ENCODE measurements around the gene C3orf20.

GRCh38 chr3:14698601-14699244 is 23.8 kb downstream of the C3orf20 start:
- TF ChIP-seq CTCF (IDR thresholded peaks at IDR 0.05; ENCODE audit: poor library complexity, severe bottlenecking) (no peak), EZH2 (IDR thresholded peaks at IDR 0.05; ENCODE audit: borderline replicate concordance, insufficient read depth, low read length, poor library complexity, severe bottlenecking) (no peak), RAD21 (conservative IDR thresholded peaks at IDR 0.05) (no peak), POLR2AphosphoS5 (IDR thresholded peaks at IDR 0.05) (no peak), EP300 (conservative IDR thresholded peaks at IDR 0.05; ENCODE audit: poor library complexity, severe bottlenecking) (no peak), MXI1 (conservative IDR thresholded peaks at IDR 0.05; ENCODE audit: poor library complexity, severe bottlenecking) (no peak), SMC3 (conservative IDR thresholded peaks at IDR 0.05; ENCODE audit: poor library complexity) (no peak), TAF1 (IDR thresholded peaks at IDR 0.05; ENCODE audit: low read depth) (no peak)

Measured in neural cell (in vitro differentiated cells).